ENCODE results near the gene LITAF. TPM values are rescaled to one million over a fixed set of nuclear protein-coding genes. Genes with fewer than 3 reads are reported as not detected.
"Not testable (repeated sequence)": the region's sequence is repeated elsewhere in the genome, so short reads cannot be mapped to it uniquely, and the experiment has no call there.

The LITAF gene
- total RNA-seq, 1 experiment from 2014 or later = 328 TPM

GRCh38 chr16:11583166-11583565 lies 3.6 kb downstream of the LITAF start:
- no peak for DNase-seq
- TF ChIP-seq, protein P1, sequence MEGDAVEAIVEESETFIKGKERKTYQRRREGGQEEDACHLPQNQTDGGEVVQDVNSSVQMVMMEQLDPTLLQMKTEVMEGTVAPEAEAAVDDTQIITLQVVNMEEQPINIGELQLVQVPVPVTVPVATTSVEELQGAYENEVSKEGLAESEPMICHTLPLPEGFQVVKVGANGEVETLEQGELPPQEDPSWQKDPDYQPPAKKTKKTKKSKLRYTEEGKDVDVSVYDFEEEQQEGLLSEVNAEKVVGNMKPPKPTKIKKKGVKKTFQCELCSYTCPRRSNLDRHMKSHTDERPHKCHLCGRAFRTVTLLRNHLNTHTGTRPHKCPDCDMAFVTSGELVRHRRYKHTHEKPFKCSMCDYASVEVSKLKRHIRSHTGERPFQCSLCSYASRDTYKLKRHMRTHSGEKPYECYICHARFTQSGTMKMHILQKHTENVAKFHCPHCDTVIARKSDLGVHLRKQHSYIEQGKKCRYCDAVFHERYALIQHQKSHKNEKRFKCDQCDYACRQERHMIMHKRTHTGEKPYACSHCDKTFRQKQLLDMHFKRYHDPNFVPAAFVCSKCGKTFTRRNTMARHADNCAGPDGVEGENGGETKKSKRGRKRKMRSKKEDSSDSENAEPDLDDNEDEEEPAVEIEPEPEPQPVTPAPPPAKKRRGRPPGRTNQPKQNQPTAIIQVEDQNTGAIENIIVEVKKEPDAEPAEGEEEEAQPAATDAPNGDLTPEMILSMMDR (IDR thresholded peaks at IDR 0.05; ENCODE audit: unreplicated experiment) = no peak
- H3K4me3 Mint-ChIP-seq (ENCODE audit: low read depth, unreplicated experiment) = peak overlapping the region; percentile 77
- H3K9me3 Mint-ChIP-seq (ENCODE audit: low read depth, unreplicated experiment) = no peaks in the 10 kb centered on the region
- BruUV-seq (replicated peaks) = no TSS peak
- H3K27ac Mint-ChIP-seq (ENCODE audit: unreplicated experiment) = peak overlapping the region; percentile 80
- H3K4me1 Mint-ChIP-seq (ENCODE audit: low read depth, unreplicated experiment) = peaks cover 60% of the 10 kb centered on the region
- no peaks in the 10 kb centered on the region for H3K27me3 Mint-ChIP-seq (ENCODE audit: unreplicated experiment)
- CTCF ChIA-PET = interaction anchor here (0.6 to 1.4 kb wide), 4 partner anchors 14 to 57 kb away, joined by 3 to 8 read pairs (median 6); no protein-coding TSS in a partner anchor
- intact Hi-C loops (cut with micrococcal nuclease; ENCODE audit: unreplicated experiment) = loop anchor here (5.0 kb wide), 1 partner anchor 176 kb away; no protein-coding TSS in a partner anchor
- peaks cover 96% of the 10 kb centered on the region for H3K36me3 Mint-ChIP-seq (ENCODE audit: insufficient read depth, unreplicated experiment)

DNA sequence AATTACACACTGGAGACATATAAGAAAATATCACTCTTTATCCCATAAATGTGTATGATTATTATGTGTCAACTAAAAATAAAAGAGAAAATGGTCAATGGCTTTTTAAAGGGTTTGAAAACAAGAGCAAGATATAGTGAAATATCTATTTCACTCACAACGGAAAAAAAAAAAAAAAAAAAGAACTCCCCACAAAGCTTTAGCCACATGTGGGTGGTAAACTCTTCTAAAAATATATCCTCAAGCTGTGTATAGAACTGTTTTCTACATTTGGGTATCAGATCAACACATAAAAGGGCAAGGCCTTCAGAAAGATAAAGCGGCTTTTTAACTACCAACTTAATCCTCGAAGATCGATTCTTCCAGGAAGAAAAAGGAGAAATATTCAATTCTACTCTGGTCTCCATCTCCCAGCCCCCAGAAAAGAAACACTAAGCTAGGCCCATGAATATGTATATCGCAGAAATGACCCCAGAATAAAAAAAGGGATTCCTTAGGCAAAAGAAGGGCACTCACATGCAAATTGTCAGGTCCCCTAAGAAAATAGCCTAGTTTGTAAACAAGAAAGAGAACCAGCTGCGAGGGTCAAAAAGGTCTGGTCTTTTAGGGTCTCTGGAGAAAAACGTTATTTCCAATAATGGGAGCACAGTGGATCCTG lies 4.4 kb downstream of the LITAF start:
- Mint-ChIP-seq H3K36me3 (ENCODE audit: insufficient read depth, unreplicated experiment) (peaks cover 99% of the 10 kb centered on the region), H3K4me3 (ENCODE audit: low read depth, unreplicated experiment) (peak overlapping the region; percentile 77), H3K27me3 (ENCODE audit: unreplicated experiment) (no peaks in the 10 kb centered on the region), H3K27ac (ENCODE audit: unreplicated experiment) (peak overlapping the region; percentile 80), H3K4me1 (ENCODE audit: low read depth, unreplicated experiment) (peaks cover 54% of the 10 kb centered on the region), H3K9me3 (ENCODE audit: low read depth, unreplicated experiment) (no peaks in the 10 kb centered on the region)
- intact Hi-C loops (cut with micrococcal nuclease; ENCODE audit: unreplicated experiment) = loop anchor here (5.0 kb wide), 1 partner anchor 175 kb away; no protein-coding TSS in a partner anchor
- CTCF ChIA-PET = interaction anchor here (0.6 to 1.1 kb wide), 3 partner anchors 20 to 58 kb away, joined by 3 to 5 read pairs (median 5); no protein-coding TSS in a partner anchor
- BruUV-seq (replicated peaks) = no TSS peak
- DNase-seq = no peak
- TF ChIP-seq, protein P1 (IDR thresholded peaks at IDR 0.05; ENCODE audit: unreplicated experiment) = no peak

DNA sequence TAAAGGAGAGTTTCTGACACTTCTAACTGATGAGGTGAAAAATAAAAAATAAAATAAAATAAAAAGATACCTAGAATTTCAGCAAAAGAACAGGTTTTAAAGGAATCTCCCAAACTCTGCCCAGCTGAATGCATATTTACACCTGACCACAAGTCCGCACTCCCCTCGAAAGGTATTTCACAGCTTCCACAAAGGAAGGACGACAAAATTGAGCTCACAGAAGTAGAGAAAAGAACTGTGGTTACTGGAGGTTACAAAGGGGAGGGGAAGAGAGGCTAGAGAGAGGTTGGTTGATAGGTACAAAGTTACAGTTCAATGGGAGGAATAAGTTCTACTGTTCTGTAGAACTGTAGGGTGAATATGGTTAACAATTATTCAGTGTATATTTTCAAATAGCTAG lies 5.0 kb downstream of the LITAF start:
- TF ChIP-seq, protein P1 (IDR thresholded peaks at IDR 0.05; ENCODE audit: unreplicated experiment) = no peak
- Mint-ChIP-seq H3K4me3 (ENCODE audit: low read depth, unreplicated experiment) (peak overlapping the region; percentile 77), H3K27me3 (ENCODE audit: unreplicated experiment) (no peaks in the 10 kb centered on the region), H3K36me3 (ENCODE audit: insufficient read depth, unreplicated experiment) (peaks cover 99% of the 10 kb centered on the region), H3K27ac (ENCODE audit: unreplicated experiment) (peak overlapping the region; percentile 80), H3K4me1 (ENCODE audit: low read depth, unreplicated experiment) (peaks cover 59% of the 10 kb centered on the region), H3K9me3 (ENCODE audit: low read depth, unreplicated experiment) (no peaks in the 10 kb centered on the region)
- CTCF ChIA-PET = interaction anchor here (0.6 kb wide), 1 partner anchor 19 kb away, joined by 5 read pairs; no protein-coding TSS in a partner anchor
- intact Hi-C loops (cut with micrococcal nuclease; ENCODE audit: unreplicated experiment) = loop anchor here (5.0 kb wide), 1 partner anchor 174 kb away; no protein-coding TSS in a partner anchor
- no TSS peak for BruUV-seq (replicated peaks)
- no peak for DNase-seq

DNA sequence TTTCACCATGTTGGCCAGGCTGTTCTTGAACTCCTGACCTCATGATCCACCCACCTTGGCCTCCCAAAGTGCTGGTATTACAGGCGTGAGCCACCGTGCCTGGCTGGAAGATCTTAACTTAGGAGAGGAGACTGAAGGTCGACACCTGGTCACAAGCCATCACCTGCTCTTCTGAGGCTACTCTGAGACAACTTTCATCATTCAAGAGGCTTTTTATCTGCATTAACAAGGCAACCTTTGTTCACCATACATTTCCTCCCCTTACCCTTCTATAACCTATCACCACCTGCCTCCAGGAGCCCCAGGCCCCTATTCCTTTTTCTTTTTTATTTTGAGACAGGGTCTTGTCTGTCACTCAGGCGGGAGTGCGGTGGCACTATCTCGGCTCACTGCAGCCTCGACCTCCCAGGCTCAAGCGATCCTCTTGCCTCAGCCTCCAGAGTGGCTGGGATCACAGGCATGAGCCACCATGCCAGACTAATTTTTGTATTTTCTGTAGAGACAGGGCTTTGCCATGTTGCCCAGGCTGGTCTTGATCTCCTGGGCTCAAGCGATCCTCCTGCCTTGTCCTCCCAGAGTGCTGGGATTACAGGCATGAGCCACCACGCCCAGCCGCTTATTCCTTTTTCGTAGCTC lies 6.2 kb downstream of the LITAF start:
- H3K4me3 Mint-ChIP-seq (ENCODE audit: low read depth, unreplicated experiment) = peak overlapping the region; percentile 77
- H3K27ac Mint-ChIP-seq (ENCODE audit: unreplicated experiment) = peak overlapping the region; percentile 33
- H3K4me1 Mint-ChIP-seq (ENCODE audit: low read depth, unreplicated experiment) = peaks cover 63% of the 10 kb centered on the region
- peaks cover 95% of the 10 kb centered on the region for H3K36me3 Mint-ChIP-seq (ENCODE audit: insufficient read depth, unreplicated experiment)
- H3K27me3 Mint-ChIP-seq (ENCODE audit: unreplicated experiment) = no peaks in the 10 kb centered on the region
- intact Hi-C loops (cut with micrococcal nuclease; ENCODE audit: unreplicated experiment) = loop anchor here (5.0 kb wide), 1 partner anchor 173 kb away; no protein-coding TSS in a partner anchor
- CTCF ChIA-PET = no interaction called here
- TF ChIP-seq, protein P1 (IDR thresholded peaks at IDR 0.05; ENCODE audit: unreplicated experiment) = no peak
- H3K9me3 Mint-ChIP-seq (ENCODE audit: low read depth, unreplicated experiment) = no peaks in the 10 kb centered on the region
- BruUV-seq (replicated peaks) = no TSS peak
- no peak for DNase-seq

- H3K4me3 Mint-ChIP-seq (ENCODE audit: low read depth, unreplicated experiment); BruUV-seq (replicated peaks); H3K27me3 Mint-ChIP-seq (ENCODE audit: unreplicated experiment); intact Hi-C loops (cut with micrococcal nuclease; ENCODE audit: unreplicated experiment); H3K9me3 Mint-ChIP-seq (ENCODE audit: low read depth, unreplicated experiment); DNase-seq: not testable (repeated sequence)
- H3K4me1 Mint-ChIP-seq (ENCODE audit: low read depth, unreplicated experiment) = peaks cover 61% of the 10 kb centered on the region
- peak overlapping the region; percentile 82 for H3K27ac Mint-ChIP-seq (ENCODE audit: unreplicated experiment)
- H3K36me3 Mint-ChIP-seq (ENCODE audit: insufficient read depth, unreplicated experiment) = peaks cover 95% of the 10 kb centered on the region
- CTCF ChIA-PET = interaction anchor here (0.7 kb wide), 2 partner anchors 111 to 148 kb away, joined by 3 to 6 read pairs; no protein-coding TSS in a partner anchor
Observed at GRCh38 chr16:11577290-11577660, 9.4 kb downstream of the LITAF start.
